Mesenchymal stem cell (in vitro differentiated cells and primary cell): ENCODE data around the gene PARPBP.
"Not testable (repeated sequence)": the region's sequence is repeated elsewhere in the genome, so short reads cannot be mapped to it uniquely, and the experiment has no call there.

Source experiments
- DNase-seq: peaks from one replicate; pipeline ENCODE4 v3.0.0-alpha.2; 2013
- H2AFZ ChIP-seq: one replicate; pipeline ENCODE4 v1.6.1; 2013; ENCODE audit warnings: low read depth, mild to moderate bottlenecking, control low read depth, inconsistent platforms, low read length, moderate library complexity
- H2AK5ac ChIP-seq: 2 replicates; pipeline ENCODE4 v1.6.1; 2013; ENCODE audit warnings: low read length, moderate library complexity, mild to moderate bottlenecking, inconsistent platforms; ENCODE audit not compliant: severe bottlenecking
- H2BK120ac ChIP-seq: one replicate; pipeline ENCODE4 v1.6.1; 2013; ENCODE audit warnings: low read depth, mild to moderate bottlenecking, inconsistent platforms, low read length, moderate library complexity
- H2BK12ac ChIP-seq, 2 experiments: one replicate each; pipeline ENCODE4 v1.6.1; 2013; ENCODE audit warnings: inconsistent platforms in 2 of 2, low read length in 2 of 2, mild to moderate bottlenecking in 2 of 2, moderate library complexity in 2 of 2, control low read depth in 1 of 2
- H2BK15ac ChIP-seq: one replicate; pipeline ENCODE4 v1.6.1; 2013; ENCODE audit warnings: mild to moderate bottlenecking, low read depth, inconsistent platforms; ENCODE audit not compliant: poor library complexity, severe bottlenecking
- H2BK5ac ChIP-seq: 2 replicates; pipeline ENCODE4 v1.6.1; 2013; ENCODE audit warnings: low read depth, mild to moderate bottlenecking, low read length, control low read depth, inconsistent platforms; ENCODE audit not compliant: poor library complexity, severe bottlenecking
- H3K14ac ChIP-seq, 2 experiments: one replicate each; pipeline ENCODE4 v1.6.1; 2013; ENCODE audit warnings: inconsistent platforms in 2 of 2, low read length in 2 of 2, control low read depth in 1 of 2, mild to moderate bottlenecking in 1 of 2, moderate library complexity in 1 of 2
- H3K18ac ChIP-seq, 2 experiments: one replicate each; pipeline ENCODE4 v1.6.1; 2013; ENCODE audit warnings: inconsistent platforms in 2 of 2, low read length in 2 of 2, control low read depth in 1 of 2, low read depth in 1 of 2, mild to moderate bottlenecking in 1 of 2
- H3K23ac ChIP-seq, 2 experiments: one replicate each; pipeline ENCODE4 v1.6.1; 2013; ENCODE audit warnings: inconsistent platforms in 2 of 2, low read length in 2 of 2, mild to moderate bottlenecking in 2 of 2, moderate library complexity in 2 of 2, control low read depth in 1 of 2
- H3K27ac ChIP-seq: 2 replicates; pipeline ENCODE4 v1.5.1; 2013; ENCODE audit warnings: mild to moderate bottlenecking, moderate library complexity, low read length, control low read depth, inconsistent platforms; ENCODE audit not compliant: poor library complexity, severe bottlenecking
- H3K27me3 ChIP-seq, 2 experiments: 2 replicates each; pipeline versions ENCODE4 v1.6.1 to v1.7.0; 2013; ENCODE audit warnings: low read length in 2 of 2, mild to moderate bottlenecking in 2 of 2, moderate library complexity in 2 of 2, control low read depth in 1 of 2, inconsistent platforms in 1 of 2; ENCODE audit not compliant: control insufficient read depth in 1 of 2, insufficient read depth in 1 of 2
- H3K36me3 ChIP-seq, 2 experiments: 2 replicates each; pipeline versions ENCODE4 v1.6.1 to v1.7.0; 2013; ENCODE audit warnings: low read length in 2 of 2, control low read depth in 1 of 2, inconsistent platforms in 1 of 2, low read depth in 1 of 2, mild to moderate bottlenecking in 1 of 2; ENCODE audit not compliant: insufficient read depth in 2 of 2, control insufficient read depth in 1 of 2
- H3K4ac ChIP-seq, 2 experiments: one replicate each; pipeline ENCODE4 v1.6.1; 2013; ENCODE audit warnings: inconsistent platforms in 2 of 2, low read length in 2 of 2, mild to moderate bottlenecking in 2 of 2, moderate library complexity in 2 of 2, control low read depth in 1 of 2, low read depth in 1 of 2
- H3K4me1 ChIP-seq: 2 replicates; pipeline ENCODE4 v1.6.1; 2013; ENCODE audit warnings: low read depth, low read length, control low read depth; ENCODE audit not compliant: control insufficient read depth, insufficient read depth
- H3K4me2 ChIP-seq: 2 replicates; pipeline ENCODE4 v1.6.1; 2013; ENCODE audit warnings: low read length, mild to moderate bottlenecking, inconsistent platforms; ENCODE audit not compliant: poor library complexity, severe bottlenecking
- H3K4me3 ChIP-seq, 2 experiments: 2 replicates each; pipeline versions ENCODE4 v1.5.1 to v1.7.0; 2013; ENCODE audit warnings: low read length in 2 of 2, mild to moderate bottlenecking in 2 of 2, control low read depth in 1 of 2, low read depth in 1 of 2; ENCODE audit not compliant: insufficient read depth in 1 of 2
- H3K79me1 ChIP-seq: replicated peaks from 2 replicates; pipeline ENCODE4 v1.6.1; 2013; ENCODE audit warnings: mild to moderate bottlenecking, control low read depth, low read length, inconsistent platforms; ENCODE audit not compliant: poor library complexity, severe bottlenecking
- H3K9ac ChIP-seq: 2 replicates; pipeline ENCODE4 v1.7.0; 2013; ENCODE audit warnings: mild to moderate bottlenecking, low read length, moderate library complexity
- H3K9me3 ChIP-seq: 2 replicates; pipeline ENCODE4 v1.7.0; 2013; ENCODE audit warnings: mild to moderate bottlenecking, low read length; ENCODE audit not compliant: control insufficient read depth
- H4K8ac ChIP-seq: one replicate; pipeline ENCODE4 v1.6.1; 2013; ENCODE audit warnings: inconsistent platforms, mild to moderate bottlenecking, low read length, moderate library complexity
- H4K91ac ChIP-seq: one replicate; pipeline ENCODE4 v1.6.1; 2013; ENCODE audit warnings: mild to moderate bottlenecking, low read length, inconsistent platforms
- WGBS: methylation state at CpG from one replicate; pipeline ENCODE4 v1.1.7; 2013; ENCODE audit warnings: mixed read lengths; 5-methylcytosine and 5-hydroxymethylcytosine counted together

The PARPBP gene

DNA sequence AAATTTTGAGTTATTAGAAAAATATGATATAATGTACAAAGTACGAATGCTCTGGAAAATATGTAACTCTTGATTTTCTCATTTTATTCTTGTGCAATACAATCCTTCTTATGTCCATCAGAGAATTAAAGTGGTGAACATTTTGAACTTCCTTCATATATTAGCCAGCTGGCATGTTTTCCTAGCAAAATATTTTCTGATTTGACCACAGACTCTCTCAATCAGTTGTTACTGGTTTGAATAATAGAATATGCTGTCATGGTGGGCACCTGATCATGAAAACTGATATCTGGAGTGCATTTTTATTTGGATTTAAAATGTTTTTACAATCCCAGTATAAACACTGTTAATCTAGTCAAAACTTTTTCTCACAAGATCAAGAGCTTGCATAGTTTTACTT lies 24.2 kb downstream of the PARPBP start:
- Histone ChIP-seq H3K4ac (no peak overlapping the region), H3K79me1 (peaks cover 2% of the 10 kb centered on the region), H3K9ac (no peak overlapping the region), H3K9me3 (no peaks in the 10 kb centered on the region), H2AFZ (no peak overlapping the region), H3K23ac (no peak overlapping the region), H3K36me3 (no peaks in the 10 kb centered on the region), H2BK120ac (no peak overlapping the region), H2BK5ac (no peak overlapping the region), H4K8ac (no peak overlapping the region), H3K4me3 (no peak overlapping the region), H4K91ac (no peak overlapping the region), H3K4me2 (no peak overlapping the region), H3K27ac (no peak overlapping the region), H2BK15ac (no peak overlapping the region), H2AK5ac (no peak overlapping the region), H2BK12ac (no peak overlapping the region), H3K18ac (no peak overlapping the region), H3K27me3 (no peaks in the 10 kb centered on the region), H3K14ac (no peak overlapping the region), H3K4me1 (no peaks in the 10 kb centered on the region)
- no peak for DNase-seq
- no CpG with 5 or more reads among the region's 1 CpG for WGBS

GRCh38 chr12:102147062-102147587 lies 27.1 kb downstream of the PARPBP start:
- H2BK120ac ChIP-seq, H2AK5ac ChIP-seq, H3K27ac ChIP-seq, H3K27me3 ChIP-seq, H2AFZ ChIP-seq, H4K91ac ChIP-seq, H2BK12ac ChIP-seq, H4K8ac ChIP-seq, H3K4me2 ChIP-seq, H3K23ac ChIP-seq, H3K4ac ChIP-seq, H3K4me3 ChIP-seq, H2BK15ac ChIP-seq, H3K4me1 ChIP-seq, H3K9ac ChIP-seq, H2BK5ac ChIP-seq, H3K14ac ChIP-seq, H3K79me1 ChIP-seq, H3K18ac ChIP-seq, H3K9me3 ChIP-seq, DNase-seq, H3K36me3 ChIP-seq: not testable (repeated sequence)
- 100% methylated on average over 3 of the region's 4 CpGs for WGBS

DNA sequence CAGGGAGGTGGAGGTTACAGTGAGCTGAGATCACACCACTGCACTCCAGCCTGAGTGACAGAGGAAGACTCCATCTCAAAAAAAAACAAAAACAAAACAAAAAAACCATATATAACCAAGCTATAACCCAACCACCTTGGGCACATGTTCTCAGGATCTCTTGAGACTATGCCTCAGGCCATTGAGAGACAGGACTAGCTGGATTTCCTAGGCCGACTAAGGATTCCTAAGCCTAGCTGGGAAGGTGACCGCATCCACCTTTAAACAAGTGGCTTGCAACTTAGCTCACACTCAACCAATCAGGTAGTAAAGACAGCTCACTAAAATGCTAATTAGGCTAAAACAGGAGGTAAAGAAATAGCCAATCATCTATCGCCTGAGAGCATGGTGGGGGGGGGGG lies 35.2 kb downstream of the PARPBP start:
- not testable (repeated sequence) for H3K27ac ChIP-seq, H3K9ac ChIP-seq, H4K8ac ChIP-seq, H2BK5ac ChIP-seq, H3K23ac ChIP-seq, DNase-seq, H3K27me3 ChIP-seq, H4K91ac ChIP-seq, H3K79me1 ChIP-seq, H3K4ac ChIP-seq, H2AFZ ChIP-seq, H3K4me2 ChIP-seq, H2BK12ac ChIP-seq, H3K4me1 ChIP-seq, H3K36me3 ChIP-seq, H3K18ac ChIP-seq, H2BK120ac ChIP-seq, H2AK5ac ChIP-seq, H3K14ac ChIP-seq, H3K4me3 ChIP-seq, H3K9me3 ChIP-seq, H2BK15ac ChIP-seq
- 100% methylated on average over 3 of the region's 3 CpGs for WGBS

DNA sequence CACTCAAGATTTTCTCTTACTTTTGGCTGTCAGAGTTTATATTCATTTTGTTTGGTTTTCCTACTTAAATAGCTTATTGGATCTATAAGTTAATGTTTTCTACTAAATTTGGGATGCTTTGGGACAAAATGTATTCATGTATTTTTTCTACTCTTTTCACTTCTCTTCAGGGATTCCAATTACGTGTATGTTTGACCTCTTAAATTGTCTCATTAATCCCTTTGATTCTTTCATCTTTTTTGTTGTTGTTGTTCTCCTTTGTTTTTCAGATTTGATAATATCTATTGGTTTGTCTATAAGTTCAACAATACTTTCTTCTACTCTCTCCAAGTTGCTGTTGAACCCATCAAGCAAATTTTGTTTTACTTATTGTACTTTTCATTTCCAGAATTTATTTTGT lies 43.4 kb downstream of the PARPBP start:
- H3K14ac ChIP-seq = no peak overlapping the region
- H2AFZ ChIP-seq = no peak overlapping the region
- DNase-seq = no peak
- H3K79me1 ChIP-seq = no peaks in the 10 kb centered on the region
- H2BK12ac ChIP-seq = no peak overlapping the region
- H3K27ac ChIP-seq = no peak overlapping the region
- H2BK15ac ChIP-seq = no peak overlapping the region
- no peaks in the 10 kb centered on the region for H3K9me3 ChIP-seq
- no peak overlapping the region for H3K18ac ChIP-seq
- no peak overlapping the region for H2BK5ac ChIP-seq
- H4K8ac ChIP-seq = no peak overlapping the region
- no peaks in the 10 kb centered on the region for H3K36me3 ChIP-seq
- no peak overlapping the region for H3K4me2 ChIP-seq
- H3K4ac ChIP-seq = no peak overlapping the region
- H3K4me3 ChIP-seq = no peak overlapping the region
- no peak overlapping the region for H2BK120ac ChIP-seq
- H3K4me1 ChIP-seq = no peaks in the 10 kb centered on the region
- H3K27me3 ChIP-seq = no peaks in the 10 kb centered on the region
- no peak overlapping the region for H3K23ac ChIP-seq
- no peak overlapping the region for H4K91ac ChIP-seq
- no CpG with 5 or more reads among the region's 1 CpG for WGBS
- no peak overlapping the region for H3K9ac ChIP-seq
- H2AK5ac ChIP-seq = no peak overlapping the region
